ENCODE data around the gene MROH8. TPM values are rescaled to one million over a fixed set of nuclear protein-coding genes. Genes with fewer than 3 reads are reported as not detected.

Gene MROH8
- total RNA-seq, 1 donor from 2014 or later: 2.5 TPM

DNA sequence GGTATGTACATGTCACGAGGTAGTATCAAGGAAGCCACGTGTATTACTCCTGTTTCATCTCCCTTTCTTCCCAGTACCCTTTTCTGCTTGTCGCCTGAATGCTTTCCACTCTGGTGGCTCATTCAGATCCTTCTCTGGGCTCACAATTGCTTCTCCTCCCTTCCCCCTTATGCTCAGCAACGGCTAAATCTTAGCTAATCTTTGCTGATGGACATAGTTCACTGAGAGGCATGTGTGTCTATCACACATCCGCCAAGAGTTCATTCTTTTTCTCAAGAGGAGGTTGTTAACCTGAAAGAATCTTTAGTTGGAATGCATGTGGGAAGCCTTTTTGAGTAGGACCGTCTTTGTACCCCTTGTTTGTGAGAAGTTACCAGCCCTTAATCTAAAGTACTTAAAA is 25.8 kb upstream of the MROH8 start:
- Mint-ChIP-seq H3K27me3 (ENCODE audit: low read depth) (no peaks in the 10 kb centered on the region), H3K36me3 (ENCODE audit: low read depth) (peaks cover 35% of the 10 kb centered on the region), H3K27ac (ENCODE audit: unreplicated experiment) (no peak overlapping the region), H3K4me1 (ENCODE audit: low read depth) (peaks cover 19% of the 10 kb centered on the region), H3K9me3 (ENCODE audit: low read depth) (no peaks in the 10 kb centered on the region), H3K4me3 (ENCODE audit: unreplicated experiment) (no peak overlapping the region)
- TF ChIP-seq, protein P1, sequence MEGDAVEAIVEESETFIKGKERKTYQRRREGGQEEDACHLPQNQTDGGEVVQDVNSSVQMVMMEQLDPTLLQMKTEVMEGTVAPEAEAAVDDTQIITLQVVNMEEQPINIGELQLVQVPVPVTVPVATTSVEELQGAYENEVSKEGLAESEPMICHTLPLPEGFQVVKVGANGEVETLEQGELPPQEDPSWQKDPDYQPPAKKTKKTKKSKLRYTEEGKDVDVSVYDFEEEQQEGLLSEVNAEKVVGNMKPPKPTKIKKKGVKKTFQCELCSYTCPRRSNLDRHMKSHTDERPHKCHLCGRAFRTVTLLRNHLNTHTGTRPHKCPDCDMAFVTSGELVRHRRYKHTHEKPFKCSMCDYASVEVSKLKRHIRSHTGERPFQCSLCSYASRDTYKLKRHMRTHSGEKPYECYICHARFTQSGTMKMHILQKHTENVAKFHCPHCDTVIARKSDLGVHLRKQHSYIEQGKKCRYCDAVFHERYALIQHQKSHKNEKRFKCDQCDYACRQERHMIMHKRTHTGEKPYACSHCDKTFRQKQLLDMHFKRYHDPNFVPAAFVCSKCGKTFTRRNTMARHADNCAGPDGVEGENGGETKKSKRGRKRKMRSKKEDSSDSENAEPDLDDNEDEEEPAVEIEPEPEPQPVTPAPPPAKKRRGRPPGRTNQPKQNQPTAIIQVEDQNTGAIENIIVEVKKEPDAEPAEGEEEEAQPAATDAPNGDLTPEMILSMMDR (IDR thresholded peaks at IDR 0.05): no peak
- DNase-seq (ENCODE audit: low spot score): no peak

DNA sequence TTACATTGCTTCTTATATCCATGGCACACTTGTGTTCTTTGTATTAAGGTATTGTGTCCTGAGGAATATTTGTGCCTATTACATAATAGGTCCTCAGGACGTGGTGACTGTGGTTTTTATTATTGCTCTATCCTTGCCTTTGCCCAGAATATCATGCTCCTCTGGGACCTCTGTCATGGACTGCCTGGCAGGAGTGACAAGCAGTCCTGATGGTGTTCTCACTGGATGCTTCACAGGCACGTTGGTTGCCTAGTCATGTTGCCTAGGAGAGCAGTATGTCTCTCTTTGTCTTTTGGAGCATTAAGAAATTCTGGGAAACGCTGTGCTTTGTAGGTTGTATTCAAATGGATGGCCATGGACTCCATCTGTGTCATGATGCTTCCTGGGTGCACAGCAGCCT is 24.7 kb upstream of the MROH8 start:
- Mint-ChIP-seq H3K9me3 (ENCODE audit: low read depth) (no peaks in the 10 kb centered on the region), H3K4me3 (ENCODE audit: unreplicated experiment) (no peak overlapping the region), H3K4me1 (ENCODE audit: low read depth) (peaks cover 19% of the 10 kb centered on the region), H3K27ac (ENCODE audit: unreplicated experiment) (peak overlapping the region; percentile 22), H3K36me3 (ENCODE audit: low read depth) (peaks cover 38% of the 10 kb centered on the region), H3K27me3 (ENCODE audit: low read depth) (no peaks in the 10 kb centered on the region)
- TF ChIP-seq, protein P1 (IDR thresholded peaks at IDR 0.05): no peak
- no peak for DNase-seq (ENCODE audit: low spot score)

DNA sequence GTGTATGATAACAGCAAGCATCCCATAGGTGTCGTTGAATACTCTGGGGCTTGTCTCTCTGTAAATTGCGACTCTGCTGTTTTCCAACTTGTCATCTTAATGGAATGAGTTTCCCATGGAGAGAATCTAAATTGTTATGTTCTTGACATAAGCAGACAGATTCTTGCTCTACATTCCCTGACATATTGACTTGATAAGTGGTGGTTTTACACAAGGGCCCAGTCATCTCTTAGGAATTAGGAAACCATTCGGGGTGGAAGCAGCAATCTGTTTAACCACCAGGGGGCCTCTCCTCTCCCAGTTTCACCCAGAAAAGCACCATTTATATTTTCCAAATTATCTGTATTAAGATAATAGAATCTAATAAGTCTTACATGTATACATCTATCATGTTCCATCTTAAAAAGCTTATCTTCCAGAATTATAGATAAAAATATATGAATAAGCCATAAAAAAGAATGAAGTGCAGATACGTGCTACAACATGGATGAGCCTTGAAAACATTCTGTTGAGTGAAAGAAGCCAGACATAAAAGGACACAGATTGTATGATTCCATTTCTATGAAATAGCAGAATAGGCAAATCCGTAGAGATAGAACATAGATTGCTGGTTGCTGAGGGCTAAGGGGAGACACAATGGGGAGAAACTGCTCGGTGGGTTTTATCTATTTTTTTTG is 23.1 kb upstream of the MROH8 start:
- Mint-ChIP-seq H3K27me3 (ENCODE audit: low read depth) (no peaks in the 10 kb centered on the region), H3K4me3 (ENCODE audit: unreplicated experiment) (no peak overlapping the region), H3K4me1 (ENCODE audit: low read depth) (peaks cover 19% of the 10 kb centered on the region), H3K36me3 (ENCODE audit: low read depth) (peaks cover 37% of the 10 kb centered on the region), H3K9me3 (ENCODE audit: low read depth) (no peaks in the 10 kb centered on the region), H3K27ac (ENCODE audit: unreplicated experiment) (peak overlapping the region; percentile 79)
- TF ChIP-seq, protein P1 (IDR thresholded peaks at IDR 0.05): peak; percentile 94
- DNase-seq (ENCODE audit: low spot score): no peak

DNA sequence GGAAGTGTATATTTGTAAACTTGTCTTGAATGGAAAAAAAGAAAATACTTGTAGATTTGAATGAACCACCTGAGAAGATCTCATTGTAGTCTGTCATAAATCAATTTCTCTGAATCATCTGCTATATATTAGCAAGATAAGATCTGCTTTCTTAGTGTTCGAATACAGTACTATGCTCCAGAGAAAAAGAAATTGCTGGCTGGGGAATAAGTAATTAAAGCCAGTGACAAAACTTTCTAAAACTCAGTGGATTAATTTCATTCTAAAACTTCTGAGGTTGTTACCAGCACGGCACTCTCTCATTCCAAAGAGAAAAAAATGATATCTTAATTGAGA is 22.4 kb upstream of the MROH8 start:
- Mint-ChIP-seq H3K4me1 (ENCODE audit: low read depth) (peaks cover 19% of the 10 kb centered on the region), H3K27me3 (ENCODE audit: low read depth) (no peaks in the 10 kb centered on the region), H3K36me3 (ENCODE audit: low read depth) (peaks cover 32% of the 10 kb centered on the region), H3K9me3 (ENCODE audit: low read depth) (no peaks in the 10 kb centered on the region), H3K27ac (ENCODE audit: unreplicated experiment) (peak overlapping the region; percentile 79), H3K4me3 (ENCODE audit: unreplicated experiment) (no peak overlapping the region)
- DNase-seq (ENCODE audit: low spot score): no peak
- TF ChIP-seq, protein P1 (IDR thresholded peaks at IDR 0.05): no peak

DNA sequence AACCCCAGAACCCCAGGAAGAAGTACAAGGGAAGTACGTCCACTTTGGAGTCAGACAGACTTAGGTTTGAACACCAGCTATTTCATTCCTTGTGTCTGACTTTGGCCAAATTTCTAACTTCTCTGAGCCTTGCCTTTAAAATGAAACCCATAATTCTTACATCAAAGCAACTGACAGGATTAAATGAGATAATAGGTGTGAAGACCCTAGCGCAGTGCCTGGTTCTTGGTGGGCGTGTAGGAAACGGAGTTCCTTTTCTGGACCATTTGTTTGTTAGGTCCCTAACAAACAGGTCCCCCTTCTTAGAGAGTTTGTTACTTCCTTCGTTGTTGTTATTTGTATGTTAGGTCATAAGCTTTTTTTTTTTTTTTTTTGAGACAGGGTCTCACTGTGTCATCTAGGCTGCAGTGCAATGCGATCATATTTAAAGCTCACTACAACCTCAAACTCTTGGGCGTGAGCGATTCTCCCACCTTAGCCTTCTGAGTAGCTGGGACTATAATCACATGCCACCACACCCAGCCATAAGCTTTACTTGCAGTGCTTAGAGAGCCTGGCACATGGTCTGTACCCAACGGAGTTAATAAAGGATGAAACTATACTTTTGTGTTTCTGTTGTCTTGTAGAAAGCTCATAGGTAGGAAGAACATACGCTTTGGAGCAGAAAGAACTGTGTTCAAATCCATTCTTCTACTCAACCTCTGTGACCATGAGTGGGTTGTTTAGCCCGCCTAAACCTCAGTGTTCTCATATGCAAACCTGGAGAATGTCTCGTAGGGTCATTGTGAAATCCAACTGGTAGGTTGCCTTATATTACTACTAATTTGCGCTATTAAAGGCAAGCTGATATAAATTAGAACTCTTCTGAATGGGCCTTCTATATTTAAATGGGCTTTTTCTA is 21.8 kb upstream of the MROH8 start:
- Mint-ChIP-seq H3K36me3 (ENCODE audit: low read depth) (peaks cover 32% of the 10 kb centered on the region), H3K4me1 (ENCODE audit: low read depth) (peaks cover 19% of the 10 kb centered on the region), H3K27ac (ENCODE audit: unreplicated experiment) (peak overlapping the region; percentile 79), H3K9me3 (ENCODE audit: low read depth) (no peaks in the 10 kb centered on the region), H3K27me3 (ENCODE audit: low read depth) (no peaks in the 10 kb centered on the region), H3K4me3 (ENCODE audit: unreplicated experiment) (no peak overlapping the region)
- no peak for DNase-seq (ENCODE audit: low spot score)
- TF ChIP-seq, protein P1 (IDR thresholded peaks at IDR 0.05): no peak

Data from chondrocyte (in vitro differentiated cells).